Activated naive CD8-positive, alpha-beta T cell treated with anti-CD3 and anti-CD28 coated beads, Interleukin-2, amount 10 ng/mL, durations not matched to agents 7 days and 5 days (primary cell): ENCODE measurements around the gene ARID1B. TPM values are rescaled to one million over a fixed set of nuclear protein-coding genes. Genes with fewer than 3 reads are reported as not detected.
A peak's percentile ranks its signal among the peaks of the same experiment; 100 is the strongest.

Source experiments
- ATAC-seq: fragments of 150-1000 bp; cut with Tn5 transposase; one replicate; pipeline ENCODE4 v1.10.0; 2021; ENCODE audit warnings: low read depth, moderate library complexity
- POLR2A ChIA-PET: fragments of 350-600 bp; sonication (Branson Sonifier 250); formaldehyde crosslinking; loops from one replicate; lab custom pipeline; 2021; ENCODE audit warnings: antibody characterized with exemption; lab: Charles Lee
- DNase-seq: peaks from one replicate; pipeline ENCODE4 v3.0.0; 2021
- H3K27ac Mint-ChIP-seq: one replicate; pipeline ENCODE4 v1.8.0; 2022; ENCODE audit warnings: mild to moderate bottlenecking, mixed read lengths
- H3K27me3 Mint-ChIP-seq: one replicate; pipeline ENCODE4 v1.8.0; 2022; ENCODE audit warnings: mild to moderate bottlenecking, moderate library complexity, mixed read lengths
- H3K36me3 Mint-ChIP-seq: one replicate; pipeline ENCODE4 v1.8.0; 2021; ENCODE audit warnings: mild to moderate bottlenecking, mixed read lengths
- H3K4me1 Mint-ChIP-seq: one replicate; pipeline ENCODE4 v1.8.0; 2021; ENCODE audit warnings: mixed read lengths
- H3K4me3 Mint-ChIP-seq: one replicate; pipeline ENCODE4 v1.8.0; 2022; ENCODE audit warnings: mild to moderate bottlenecking, moderate library complexity, mixed read lengths
- H3K9me3 Mint-ChIP-seq: one replicate; pipeline ENCODE4 v1.8.0; 2021; ENCODE audit warnings: mixed read lengths
- total RNA-seq, 2 experiments: library from RNA; stranded (reverse); gene quantifications; one replicate each; pipeline ENCODE4 v1.2.3, GENCODE V29; 2021

Gene ARID1B
- total RNA-seq, 2 experiments from 2014 or later, result 83.2 to 98.2 TPM

DNA sequence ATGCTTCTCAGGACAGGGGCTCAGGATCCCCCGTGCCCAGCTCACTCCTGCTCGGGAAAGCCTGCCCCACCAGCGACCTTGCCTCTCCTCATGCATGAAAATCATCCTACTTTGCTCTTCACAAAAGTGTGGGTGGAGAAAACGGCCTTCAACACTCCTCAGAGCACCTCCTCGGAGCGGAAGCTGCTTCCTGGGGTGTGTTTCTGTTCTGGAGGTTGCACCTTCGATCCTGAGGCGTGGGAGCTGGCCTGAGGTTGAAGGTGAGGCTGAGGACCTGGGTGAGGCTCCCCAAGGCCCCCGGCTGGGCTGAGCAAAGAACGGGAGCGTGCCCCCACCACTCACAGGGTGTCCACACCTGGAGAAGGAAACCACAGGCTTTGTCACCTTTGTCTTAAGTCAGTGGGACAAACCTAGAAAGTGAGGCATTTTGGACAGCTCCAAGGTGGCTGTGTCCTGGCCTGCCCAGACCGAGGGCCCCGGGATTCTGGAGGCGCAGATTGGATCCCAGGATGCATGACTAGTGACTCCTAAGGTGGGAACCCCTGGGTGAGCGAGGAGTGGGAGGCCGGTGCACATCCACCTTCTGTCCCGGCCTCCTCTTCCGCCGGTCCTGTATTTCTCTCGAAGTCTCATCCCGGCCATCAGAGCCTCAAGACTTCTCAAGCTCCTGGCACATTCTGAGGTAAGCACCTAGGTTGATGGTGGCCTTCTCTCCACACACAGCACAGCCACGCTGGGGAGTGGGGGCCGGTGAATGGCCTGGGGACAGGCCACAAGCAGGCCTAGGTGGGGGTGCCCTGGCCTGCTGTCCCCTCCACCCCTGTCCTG lies 441.4 kb downstream of the ARID1B start:
- no peak for DNase-seq
- Mint-ChIP-seq H3K9me3 (no peaks in the 10 kb centered on the region), H3K36me3 (no peaks in the 10 kb centered on the region), H3K27ac (no peak overlapping the region), H3K4me3 (no peak overlapping the region), H3K4me1 (peaks cover 19% of the 10 kb centered on the region), H3K27me3 (no peaks in the 10 kb centered on the region)
- POLR2A ChIA-PET, result interaction anchor here (0.6 kb wide), 1 partner anchor 1902 kb away, joined by 4 read pairs; no protein-coding TSS in a partner anchor
- ATAC-seq, result no peak

DNA sequence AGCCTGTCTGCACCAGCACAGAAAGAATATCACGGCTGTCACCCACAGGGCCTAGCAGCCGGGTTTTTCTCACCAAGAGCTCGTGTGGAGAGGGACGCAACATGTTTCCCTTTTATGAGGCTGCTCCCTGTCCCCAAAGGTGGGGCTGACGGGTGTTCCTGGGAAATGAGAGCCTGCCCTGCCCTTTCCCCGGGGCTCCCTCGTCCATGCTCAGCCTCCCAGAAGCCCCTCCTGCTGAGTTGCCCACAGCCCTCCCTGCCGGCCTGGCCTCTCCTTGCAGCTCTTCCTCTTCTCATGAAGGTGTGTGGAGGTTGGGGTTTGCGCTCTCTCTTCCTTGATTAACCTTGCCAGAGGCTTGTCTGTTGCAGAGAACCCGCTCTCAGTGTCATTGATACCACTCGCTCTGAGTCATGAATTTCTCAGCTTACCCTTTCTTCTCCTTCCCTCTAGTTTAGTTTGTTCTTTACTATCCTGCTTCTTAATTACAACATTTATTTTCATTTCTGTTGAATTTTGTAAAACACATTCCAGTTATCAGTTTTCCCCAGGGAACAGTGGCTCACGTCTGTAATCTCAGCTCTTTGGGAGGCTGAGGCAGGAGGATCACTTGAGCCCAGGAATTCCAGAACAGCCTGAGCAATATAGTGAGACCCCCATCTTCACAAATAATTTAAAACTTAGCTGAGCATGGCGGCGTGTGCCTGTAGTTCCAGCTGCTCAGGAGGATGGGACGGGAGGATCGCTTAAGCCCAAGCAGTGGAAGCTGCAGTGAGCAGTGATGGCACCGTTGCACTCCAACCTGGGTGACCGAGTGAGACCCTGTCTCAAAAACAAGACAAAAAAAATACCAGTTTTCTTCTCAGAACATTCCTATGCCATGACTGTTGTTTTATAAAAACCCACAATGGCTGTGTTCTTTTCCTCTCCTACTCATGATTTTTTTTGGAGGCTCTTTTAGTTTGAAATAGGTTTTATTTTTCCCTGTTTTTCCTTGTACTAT lies 442.3 kb downstream of the ARID1B start:
- DNase-seq (no peak), ATAC-seq (no peak)
- Mint-ChIP-seq H3K9me3 (no peaks in the 10 kb centered on the region), H3K27ac (no peak overlapping the region), H3K4me3 (no peak overlapping the region), H3K36me3 (no peaks in the 10 kb centered on the region), H3K27me3 (no peaks in the 10 kb centered on the region), H3K4me1 (peaks cover 21% of the 10 kb centered on the region)
- POLR2A ChIA-PET, result no interaction called here

DNA sequence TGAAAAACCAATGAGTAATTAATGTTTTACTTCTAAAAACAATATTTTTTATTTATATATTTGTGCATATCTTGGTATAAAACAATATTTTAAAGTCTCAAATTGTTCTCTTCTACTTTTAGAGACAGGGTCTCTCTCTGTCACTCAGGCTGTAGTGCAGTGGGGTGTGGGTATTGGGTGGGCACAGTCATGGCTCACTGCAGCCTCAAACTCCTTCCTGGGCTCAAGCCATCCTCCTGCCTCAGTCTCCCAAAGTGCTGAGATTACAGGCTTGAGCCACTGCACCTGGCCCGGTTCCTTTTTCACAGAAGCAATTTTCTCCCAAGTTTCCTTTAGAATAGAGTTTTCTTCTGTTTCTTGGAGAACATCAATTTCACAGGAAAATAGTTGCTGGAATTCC lies 443.3 kb downstream of the ARID1B start:
- no peaks in the 10 kb centered on the region for H3K27me3 Mint-ChIP-seq
- peak overlapping the region; percentile 80 for H3K4me3 Mint-ChIP-seq

DNA sequence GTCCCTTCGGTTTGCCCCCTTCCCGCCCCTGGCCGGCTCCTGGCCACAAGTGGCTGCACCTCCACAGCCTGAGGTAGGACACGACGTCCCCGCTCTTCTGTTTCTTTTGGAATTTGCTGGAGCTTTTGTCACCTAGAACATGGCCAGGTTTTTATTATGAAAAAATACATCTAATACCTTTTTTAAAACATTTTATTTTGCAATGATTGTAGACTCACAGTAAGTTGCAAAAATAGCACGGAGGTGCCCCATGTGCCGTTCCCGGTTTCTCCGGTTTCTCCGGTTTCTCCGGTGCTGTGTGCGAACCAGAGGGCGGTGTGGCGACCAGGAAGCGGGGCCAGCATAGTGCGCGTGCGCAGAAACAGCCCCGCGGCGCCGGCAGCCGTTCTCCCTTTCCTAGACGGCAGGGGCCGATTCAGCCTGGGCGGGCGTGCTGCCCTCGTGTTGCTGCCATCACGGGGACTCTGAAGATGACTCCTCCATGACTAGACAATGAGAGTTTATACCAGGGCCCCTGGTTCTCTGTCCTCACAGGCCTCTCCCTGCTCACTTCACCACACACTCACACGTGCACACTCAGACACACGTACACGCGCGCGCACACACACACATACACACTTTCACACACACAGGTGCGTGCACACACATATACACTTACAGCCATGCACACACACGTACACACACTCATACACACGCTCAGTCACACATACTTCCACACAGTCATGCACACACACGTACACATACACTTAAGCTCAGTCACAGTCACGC lies 444.1 kb downstream of the ARID1B start:
- Mint-ChIP-seq H3K36me3 (no peaks in the 10 kb centered on the region), H3K27ac (peak overlapping the region; percentile 95), H3K4me1 (peaks cover 21% of the 10 kb centered on the region), H3K4me3 (peak overlapping the region; percentile 80), H3K27me3 (no peaks in the 10 kb centered on the region), H3K9me3 (no peaks in the 10 kb centered on the region)
- POLR2A ChIA-PET, result interaction anchor here (0.6 kb wide), 1 partner anchor 9 kb away, joined by 3 read pairs; no protein-coding TSS in a partner anchor
- DNase-seq (peak; percentile 89), ATAC-seq (peak; percentile 80)

More for the DNA sequence above, 443.3 kb downstream of the ARID1B start:
- H3K4me1 Mint-ChIP-seq, result peaks cover 21% of the 10 kb centered on the region
- no peaks in the 10 kb centered on the region for H3K9me3 Mint-ChIP-seq
- peak overlapping the region; percentile 42 for H3K27ac Mint-ChIP-seq
- POLR2A ChIA-PET, result no interaction called here
- DNase-seq (no peak), ATAC-seq (no peak)
- no peaks in the 10 kb centered on the region for H3K36me3 Mint-ChIP-seq

GRCh38 chr6:157221817-157222175 lies 444.6 kb downstream of the ARID1B start:
- H3K27ac Mint-ChIP-seq, result peak overlapping the region; percentile 95
- peaks cover 21% of the 10 kb centered on the region for H3K4me1 Mint-ChIP-seq
- peak overlapping the region; percentile 80 for H3K4me3 Mint-ChIP-seq
- H3K9me3 Mint-ChIP-seq, result no peaks in the 10 kb centered on the region
- ATAC-seq, result no peak
- H3K36me3 Mint-ChIP-seq, result no peaks in the 10 kb centered on the region
- POLR2A ChIA-PET, result no interaction called here
- no peaks in the 10 kb centered on the region for H3K27me3 Mint-ChIP-seq
- no peak for DNase-seq

GRCh38 chr6:157222201-157222981 lies 445.2 kb downstream of the ARID1B start:
- H3K4me1 Mint-ChIP-seq, result peaks cover 25% of the 10 kb centered on the region
- H3K4me3 Mint-ChIP-seq, result peak overlapping the region; percentile 61
- H3K9me3 Mint-ChIP-seq, result no peaks in the 10 kb centered on the region
- H3K27ac Mint-ChIP-seq, result peak overlapping the region; percentile 84
- H3K36me3 Mint-ChIP-seq, result no peaks in the 10 kb centered on the region
- ATAC-seq (peak; percentile 14), DNase-seq (no peak)
- POLR2A ChIA-PET, result interaction anchor here (0.8 to 1.8 kb wide), 2 partner anchors 14 to 52 kb away, joined by 4 to 7 read pairs; no protein-coding TSS in a partner anchor
- no peaks in the 10 kb centered on the region for H3K27me3 Mint-ChIP-seq

DNA sequence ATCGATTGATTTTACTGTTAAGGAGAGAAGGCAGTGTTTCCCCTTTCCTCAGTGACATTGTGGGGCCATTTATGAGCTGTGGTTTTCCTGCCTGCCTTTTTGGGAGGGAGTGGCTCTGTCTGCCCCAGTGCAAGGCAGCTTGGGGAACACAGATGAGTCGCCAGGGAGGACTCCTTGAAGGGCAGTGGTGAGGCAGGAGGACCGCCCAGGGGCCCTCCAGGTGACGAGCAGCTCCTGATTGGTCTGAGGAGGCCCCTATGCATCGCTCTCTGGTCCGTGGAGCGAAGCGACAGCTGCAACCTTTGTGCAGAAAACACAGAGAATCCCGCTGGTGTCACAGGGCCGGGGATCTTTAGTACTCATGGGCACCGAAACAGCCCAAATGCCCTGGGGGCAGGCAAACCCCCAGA lies 445.8 kb downstream of the ARID1B start:
- H3K27ac Mint-ChIP-seq, result peak overlapping the region; percentile 84
- peak overlapping the region; percentile 61 for H3K4me3 Mint-ChIP-seq
- H3K9me3 Mint-ChIP-seq, result no peaks in the 10 kb centered on the region
- POLR2A ChIA-PET, result interaction anchor here (0.8 to 1.8 kb wide), 3 partner anchors 13 to 202 kb away, joined by 4 to 7 read pairs (median 4); no protein-coding TSS in a partner anchor
- DNase-seq, result no peak
- peaks cover 31% of the 10 kb centered on the region for H3K4me1 Mint-ChIP-seq
- ATAC-seq, result peak; percentile 67
- H3K27me3 Mint-ChIP-seq, result no peaks in the 10 kb centered on the region
- H3K36me3 Mint-ChIP-seq, result no peaks in the 10 kb centered on the region

DNA sequence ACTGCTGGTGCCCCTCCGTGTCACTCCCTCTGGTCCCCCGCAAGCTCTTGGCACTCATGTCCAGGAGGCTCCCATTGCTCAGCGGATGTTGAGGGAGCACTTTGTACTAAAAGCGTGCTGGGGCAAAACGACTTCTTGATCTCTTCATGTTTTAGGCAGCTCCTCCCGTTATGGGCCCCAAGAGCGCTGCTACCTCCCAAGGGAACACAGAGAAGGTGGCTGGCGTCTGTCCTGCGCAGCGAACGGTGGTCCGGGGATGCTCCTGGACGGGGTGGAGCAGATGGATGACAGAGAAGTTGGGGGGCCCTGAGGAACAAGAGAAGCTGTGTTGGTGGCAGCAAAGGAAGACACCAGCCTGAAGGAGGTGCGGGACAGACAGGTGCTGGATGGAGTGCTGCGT lies 446.3 kb downstream of the ARID1B start:
- no peaks in the 10 kb centered on the region for H3K9me3 Mint-ChIP-seq
- no peaks in the 10 kb centered on the region for H3K27me3 Mint-ChIP-seq
- no peak overlapping the region for H3K27ac Mint-ChIP-seq
- H3K4me1 Mint-ChIP-seq, result peaks cover 32% of the 10 kb centered on the region
- no peak for DNase-seq
- H3K36me3 Mint-ChIP-seq, result no peaks in the 10 kb centered on the region
- no peak for ATAC-seq
- POLR2A ChIA-PET, result interaction anchor here (0.8 to 1.8 kb wide), 3 partner anchors 13 to 202 kb away, joined by 4 to 7 read pairs (median 4); no protein-coding TSS in a partner anchor
- no peak overlapping the region for H3K4me3 Mint-ChIP-seq

DNA sequence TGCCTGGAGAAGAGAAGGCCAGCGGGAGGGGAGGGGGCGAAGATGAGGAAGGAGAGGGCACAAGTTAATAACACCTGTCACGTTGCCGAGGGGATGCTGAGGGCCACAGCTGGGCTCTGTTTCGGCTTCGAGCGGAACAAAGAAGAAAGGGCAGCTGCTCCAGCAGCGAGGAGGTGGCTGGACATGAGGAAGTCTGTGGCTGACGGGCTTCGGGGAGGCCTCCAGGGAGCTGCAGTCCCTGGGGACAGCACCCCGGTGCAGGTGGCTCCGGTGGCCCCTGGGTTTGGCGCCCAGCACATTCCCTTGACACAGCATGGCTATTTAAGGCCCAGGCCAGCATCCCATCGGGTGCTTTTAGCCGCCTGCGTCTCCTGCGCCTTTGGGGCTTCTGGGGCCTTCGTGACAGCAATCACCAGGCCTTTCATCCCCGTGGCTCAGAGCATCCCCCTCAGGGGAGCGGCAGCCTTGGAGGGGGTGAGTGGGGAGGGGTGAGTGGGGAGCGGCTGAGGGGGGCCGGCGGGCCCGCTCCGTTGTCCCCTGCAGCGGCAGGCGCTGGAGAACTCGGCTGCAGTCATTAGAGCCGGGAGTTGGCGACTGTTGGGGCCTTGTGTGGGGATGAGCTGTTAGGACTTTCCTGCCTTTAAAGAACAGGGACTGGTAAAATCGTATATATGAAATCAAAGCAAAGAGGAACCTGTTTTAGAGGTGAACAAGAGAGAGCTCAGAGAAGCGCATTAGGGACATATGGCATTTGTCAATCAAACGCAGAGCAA lies 447.2 kb downstream of the ARID1B start:
- Mint-ChIP-seq H3K4me3 (no peak overlapping the region), H3K27me3 (peaks cover 4% of the 10 kb centered on the region)

DNA sequence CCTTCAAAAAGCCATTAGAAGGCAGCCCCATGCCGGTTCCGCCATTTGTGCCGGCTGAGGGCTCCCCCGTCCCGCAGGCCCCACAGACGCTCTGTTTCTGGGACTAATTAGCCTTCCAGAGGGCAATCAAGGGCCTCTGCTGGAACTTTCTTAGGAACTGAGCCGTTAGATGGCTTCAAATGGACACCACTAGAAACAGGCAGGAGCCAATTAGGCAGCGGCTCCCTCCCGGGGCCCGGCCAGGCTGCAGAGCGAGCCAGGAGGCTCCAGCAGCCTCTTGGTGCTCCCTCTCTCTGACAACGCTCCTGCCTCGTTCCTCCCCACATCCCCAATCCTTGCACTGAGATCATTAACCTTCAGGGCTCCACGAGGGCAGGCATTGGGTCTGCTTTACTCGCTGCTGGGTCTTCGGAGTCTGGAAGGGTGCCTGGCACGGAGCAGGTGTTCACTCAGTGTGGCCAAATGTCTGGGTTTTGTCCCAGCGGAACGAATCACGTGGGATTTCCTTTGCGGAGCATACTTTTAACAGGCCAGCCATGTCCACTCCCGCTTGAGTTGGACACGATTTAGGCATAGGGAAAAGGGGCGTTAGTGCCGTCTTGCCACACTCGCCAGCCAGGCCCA lies 447.9 kb downstream of the ARID1B start:
- H3K4me3 Mint-ChIP-seq, result no peak overlapping the region
- POLR2A ChIA-PET, result interaction anchor here (1.0 kb wide), 1 partner anchor 10 kb away, joined by 3 read pairs; no protein-coding TSS in a partner anchor
- H3K27ac Mint-ChIP-seq, result no peak overlapping the region
- DNase-seq, result no peak
- peaks cover 5% of the 10 kb centered on the region for H3K27me3 Mint-ChIP-seq
- no peaks in the 10 kb centered on the region for H3K9me3 Mint-ChIP-seq
- no peak for ATAC-seq
- peaks cover 41% of the 10 kb centered on the region for H3K4me1 Mint-ChIP-seq
- no peaks in the 10 kb centered on the region for H3K36me3 Mint-ChIP-seq

More for the DNA sequence above, 447.2 kb downstream of the ARID1B start:
- no peak for ATAC-seq
- no peak for DNase-seq
- POLR2A ChIA-PET, result no interaction called here
- H3K9me3 Mint-ChIP-seq, result no peaks in the 10 kb centered on the region
- peaks cover 38% of the 10 kb centered on the region for H3K4me1 Mint-ChIP-seq
- no peaks in the 10 kb centered on the region for H3K36me3 Mint-ChIP-seq
- H3K27ac Mint-ChIP-seq, result no peak overlapping the region

GRCh38 chr6:157225575-157225995 lies 448.4 kb downstream of the ARID1B start:
- no peak overlapping the region for H3K4me3 Mint-ChIP-seq
- no peak for ATAC-seq
- H3K4me1 Mint-ChIP-seq, result peaks cover 39% of the 10 kb centered on the region
- peaks cover 5% of the 10 kb centered on the region for H3K27me3 Mint-ChIP-seq
- POLR2A ChIA-PET, result interaction anchor here (1.0 kb wide), 1 partner anchor 10 kb away, joined by 3 read pairs; no protein-coding TSS in a partner anchor
- H3K36me3 Mint-ChIP-seq, result no peaks in the 10 kb centered on the region
- no peak overlapping the region for H3K27ac Mint-ChIP-seq
- H3K9me3 Mint-ChIP-seq, result no peaks in the 10 kb centered on the region
- DNase-seq, result no peak
